Smooth muscle cell (in vitro differentiated cells): ENCODE measurements around the gene PTTG1IP. TPM values are rescaled to one million over a fixed set of nuclear protein-coding genes. Genes with fewer than 3 reads are reported as not detected.

Source experiments
- DNase-seq: peaks from one replicate; lab custom pipeline; 2025; ENCODE audit not compliant: unreplicated experiment; lab: John Stamatoyannopoulos, UW
- H2AFZ ChIP-seq: fragments of 200-600 bp; sonication (generic); 2 replicates; pipeline ENCODE4 v1.6.0; 2016; ENCODE audit warnings: antibody characterized with exemption, low read depth, mild to moderate bottlenecking
- H3F3A ChIP-seq: fragments of 200-600 bp; sonication (generic); 2 replicates; pipeline ENCODE4 v1.6.0; 2017; ENCODE audit warnings: antibody characterized with exemption, low read depth
- H3K27ac ChIP-seq: fragments of 200-600 bp; sonication (generic); 2 replicates; pipeline ENCODE4 v1.5.1; 2016; ENCODE audit warnings: low read depth, mild to moderate bottlenecking
- H3K27me3 ChIP-seq: fragments of 200-600 bp; sonication (generic); 2 replicates; pipeline ENCODE4 v1.6.1; 2016; ENCODE audit warnings: low read depth, mild to moderate bottlenecking
- H3K36me3 ChIP-seq: fragments of 200-600 bp; sonication (generic); 2 replicates; pipeline ENCODE4 v1.5.1; 2016; ENCODE audit warnings: low read depth
- H3K4me1 ChIP-seq: fragments of 200-600 bp; sonication (generic); 2 replicates; pipeline ENCODE4 v1.5.1; 2016; ENCODE audit warnings: low read depth
- H3K4me2 ChIP-seq: fragments of 200-600 bp; sonication (generic); 2 replicates; pipeline ENCODE4 v1.6.0; 2016; ENCODE audit warnings: mild to moderate bottlenecking
- H3K4me3 ChIP-seq: fragments of 200-600 bp; sonication (generic); 2 replicates; pipeline ENCODE4 v1.5.1; 2016; ENCODE audit warnings: mild to moderate bottlenecking
- H3K79me2 ChIP-seq: fragments of 200-600 bp; sonication (generic); 2 replicates; pipeline ENCODE4 v1.6.0; 2016; ENCODE audit warnings: low read depth, mild to moderate bottlenecking
- H3K9ac ChIP-seq: fragments of 200-600 bp; sonication (generic); 2 replicates; pipeline ENCODE4 v1.6.0; 2016; ENCODE audit warnings: low read depth
- H3K9me3 ChIP-seq: fragments of 200-600 bp; sonication (generic); replicated peaks from 2 replicates; pipeline ENCODE4 v1.5.1; 2016; ENCODE audit warnings: low read depth
- H4K20me1 ChIP-seq: fragments of 200-600 bp; sonication (generic); 2 replicates; pipeline ENCODE4 v1.6.0; 2016; ENCODE audit warnings: low read depth
- WGBS: methylation state at CpG from one replicate; pipeline ENCODE4 v1.1.7; 2016; ENCODE audit warnings: low lambda C conversion rate; 5-methylcytosine and 5-hydroxymethylcytosine counted together
- polyA plus RNA-seq: library from polyadenylated mRNA; unstranded; fragments of >200 nt; fragmentation: Nextera tagmentation; extraction: Ambion mirVana; gene quantifications from 2 replicates; pipeline ENCODE4 v1.2.1, GENCODE V29; 2016
- total RNA-seq: library from RNA; depleted of rRNA; stranded (reverse); fragments of >200 nt; gene quantifications from 2 replicates; pipeline ENCODE4 v1.2.3, GENCODE V29; 2014
- TF ChIP-seq, protein P1 (sequence below): fragments of 200-600 bp; sonication (generic); IDR thresholded peaks from 2 replicates; pipeline ENCODE4 v1.5.1; 2017; ENCODE audit warnings: borderline replicate concordance, mild to moderate bottlenecking, antibody characterized with exemption; ENCODE audit not compliant: insufficient read depth, poor library complexity, severe bottlenecking

The PTTG1IP gene
- total and polyA plus RNA-seq, 2 experiments from 2014 or later: 331 to 340 TPM

DNA sequence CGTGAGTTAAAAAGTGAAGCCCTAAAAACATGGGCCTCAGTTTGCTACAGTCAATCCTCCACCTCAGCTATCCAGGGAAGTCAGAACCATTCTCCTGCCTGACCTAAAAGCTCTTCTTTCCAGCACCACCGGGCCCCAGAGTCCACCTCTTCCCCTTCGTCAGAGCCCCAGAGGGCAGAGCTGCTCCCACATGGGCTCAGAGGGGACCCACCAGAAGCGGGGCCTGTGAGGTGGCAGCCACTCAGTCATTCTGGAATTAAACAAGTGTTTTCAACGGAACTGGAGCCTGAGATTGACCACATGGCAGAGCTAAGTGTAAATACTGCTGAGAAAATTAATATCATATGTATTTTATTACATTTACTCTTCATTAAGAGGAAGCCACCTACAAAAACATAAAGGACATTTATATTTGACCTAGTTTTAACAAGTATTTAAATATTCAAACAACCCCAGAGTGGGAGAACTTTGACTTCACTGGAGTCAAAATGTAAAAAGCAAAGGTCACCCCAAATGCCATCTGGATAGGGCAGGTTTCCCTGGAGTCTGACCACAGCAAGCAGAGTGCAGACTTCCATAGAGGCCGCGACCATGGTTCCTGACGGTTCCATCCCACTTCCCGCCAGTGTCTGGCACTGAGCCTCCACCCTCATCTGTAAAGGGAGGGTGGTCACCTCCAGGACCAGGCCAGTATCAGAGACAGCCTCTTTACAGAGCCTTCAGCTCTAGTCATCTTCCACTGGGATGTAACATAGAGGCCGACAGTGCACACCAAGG, 57.5 kb downstream of the PTTG1IP start:
- no peak overlapping the region for H3K9ac ChIP-seq
- no peak for DNase-seq
- no peak overlapping the region for H3K4me2 ChIP-seq
- H3K27ac ChIP-seq: no peak overlapping the region
- H3K36me3 ChIP-seq: no peaks in the 10 kb centered on the region
- H2AFZ ChIP-seq: no peak overlapping the region
- TF ChIP-seq, protein P1, sequence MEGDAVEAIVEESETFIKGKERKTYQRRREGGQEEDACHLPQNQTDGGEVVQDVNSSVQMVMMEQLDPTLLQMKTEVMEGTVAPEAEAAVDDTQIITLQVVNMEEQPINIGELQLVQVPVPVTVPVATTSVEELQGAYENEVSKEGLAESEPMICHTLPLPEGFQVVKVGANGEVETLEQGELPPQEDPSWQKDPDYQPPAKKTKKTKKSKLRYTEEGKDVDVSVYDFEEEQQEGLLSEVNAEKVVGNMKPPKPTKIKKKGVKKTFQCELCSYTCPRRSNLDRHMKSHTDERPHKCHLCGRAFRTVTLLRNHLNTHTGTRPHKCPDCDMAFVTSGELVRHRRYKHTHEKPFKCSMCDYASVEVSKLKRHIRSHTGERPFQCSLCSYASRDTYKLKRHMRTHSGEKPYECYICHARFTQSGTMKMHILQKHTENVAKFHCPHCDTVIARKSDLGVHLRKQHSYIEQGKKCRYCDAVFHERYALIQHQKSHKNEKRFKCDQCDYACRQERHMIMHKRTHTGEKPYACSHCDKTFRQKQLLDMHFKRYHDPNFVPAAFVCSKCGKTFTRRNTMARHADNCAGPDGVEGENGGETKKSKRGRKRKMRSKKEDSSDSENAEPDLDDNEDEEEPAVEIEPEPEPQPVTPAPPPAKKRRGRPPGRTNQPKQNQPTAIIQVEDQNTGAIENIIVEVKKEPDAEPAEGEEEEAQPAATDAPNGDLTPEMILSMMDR: no peak
- no peaks in the 10 kb centered on the region for H3K4me1 ChIP-seq
- H3K79me2 ChIP-seq: peaks cover 33% of the 10 kb centered on the region
- H3K4me3 ChIP-seq: no peak overlapping the region
- no peaks in the 10 kb centered on the region for H3K27me3 ChIP-seq
- 83% methylated on average over 10 of the region's 10 CpGs for WGBS
- no peaks in the 10 kb centered on the region for H3F3A ChIP-seq
- H3K9me3 ChIP-seq: no peaks in the 10 kb centered on the region
- peaks cover 65% of the 10 kb centered on the region for H4K20me1 ChIP-seq

DNA sequence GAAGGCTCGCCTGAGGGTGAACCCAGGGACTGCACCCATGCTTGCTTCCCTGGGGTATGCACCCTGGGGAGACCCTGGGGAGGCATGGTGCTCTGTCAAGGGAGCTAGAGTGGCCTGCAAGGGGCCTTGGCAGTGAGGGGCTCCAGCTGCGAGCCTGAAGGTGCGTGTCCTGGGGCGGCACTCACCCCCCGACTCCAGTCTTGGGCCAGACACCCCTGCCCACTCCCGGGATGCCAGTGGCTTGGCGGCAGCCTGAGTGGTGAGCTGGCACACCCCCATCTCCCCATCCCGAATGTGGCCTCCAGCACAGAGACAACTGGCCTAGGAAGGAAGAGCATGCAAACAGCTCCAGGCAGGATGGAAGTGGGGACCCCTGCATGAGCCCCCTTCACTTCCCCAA, 58.3 kb downstream of the PTTG1IP start:
- Histone ChIP-seq H3F3A (no peaks in the 10 kb centered on the region), H3K4me1 (no peaks in the 10 kb centered on the region), H3K27me3 (no peaks in the 10 kb centered on the region), H4K20me1 (peaks cover 73% of the 10 kb centered on the region), H3K9me3 (no peaks in the 10 kb centered on the region), H3K9ac (no peak overlapping the region), H3K27ac (no peak overlapping the region), H2AFZ (no peak overlapping the region), H3K36me3 (no peaks in the 10 kb centered on the region), H3K4me2 (no peak overlapping the region), H3K4me3 (no peak overlapping the region), H3K79me2 (peaks cover 33% of the 10 kb centered on the region)
- no peak for DNase-seq
- WGBS: 84% methylated on average over 8 of the region's 8 CpGs
- TF ChIP-seq, protein P1: no peak

DNA sequence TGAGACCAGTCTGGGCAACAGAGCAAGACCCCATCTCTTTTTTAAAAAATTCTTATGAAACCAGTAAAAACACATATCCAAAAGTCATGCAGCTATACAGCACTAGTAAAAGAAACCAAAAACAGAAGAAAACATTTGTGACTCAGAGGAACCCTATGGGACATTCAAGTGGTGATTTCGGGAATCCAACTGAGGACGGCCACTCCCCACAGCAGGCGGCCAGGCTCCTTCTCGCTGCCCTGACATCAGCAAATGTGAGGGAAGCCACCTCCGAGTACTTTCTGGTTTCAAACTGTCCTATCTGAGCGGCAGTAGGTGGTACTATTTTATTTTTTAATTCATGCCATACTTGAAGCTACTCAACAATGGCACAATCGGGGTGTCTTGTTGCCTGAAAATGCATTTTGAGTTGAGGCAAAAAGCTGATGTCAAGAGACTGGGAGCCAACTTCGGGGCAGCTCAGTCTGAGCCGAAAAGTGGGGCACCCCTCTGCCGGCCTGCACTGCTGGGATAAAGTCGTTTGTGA, 58.9 kb downstream of the PTTG1IP start:
- Histone ChIP-seq H3K79me2 (peaks cover 33% of the 10 kb centered on the region), H3K9ac (no peak overlapping the region), H3K9me3 (no peaks in the 10 kb centered on the region), H3K36me3 (no peaks in the 10 kb centered on the region), H3K4me2 (no peak overlapping the region), H3K4me3 (no peak overlapping the region), H3K27ac (no peak overlapping the region), H3K4me1 (no peaks in the 10 kb centered on the region), H2AFZ (no peak overlapping the region), H3K27me3 (no peaks in the 10 kb centered on the region), H3F3A (no peaks in the 10 kb centered on the region), H4K20me1 (peaks cover 80% of the 10 kb centered on the region)
- 91% methylated on average over 11 of the region's 11 CpGs for WGBS
- DNase-seq: no peak
- TF ChIP-seq, protein P1: no peak

DNA sequence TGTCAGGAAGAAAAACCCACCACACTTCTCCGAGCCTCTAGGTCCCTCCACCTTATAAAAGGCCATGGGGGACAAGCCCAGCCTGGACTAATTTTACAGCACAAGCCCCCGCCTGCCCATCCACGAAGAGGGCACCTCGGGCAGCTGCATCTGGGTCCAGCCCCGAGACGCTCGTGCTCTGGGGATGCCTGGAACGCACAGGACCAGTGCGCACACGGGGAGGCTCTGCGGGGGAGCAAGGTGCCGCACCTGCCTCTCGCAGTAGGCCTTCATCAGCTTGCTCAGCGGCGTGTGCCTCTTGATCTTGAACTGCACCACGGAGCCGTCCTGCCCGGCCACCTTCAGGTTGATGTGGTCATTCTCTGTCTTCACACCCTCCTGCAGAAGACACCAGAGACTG, 59.8 kb downstream of the PTTG1IP start:
- Histone ChIP-seq H3K9ac (no peak overlapping the region), H3K79me2 (peaks cover 33% of the 10 kb centered on the region), H3K4me2 (no peak overlapping the region), H3K27me3 (no peaks in the 10 kb centered on the region), H3K36me3 (no peaks in the 10 kb centered on the region), H3F3A (no peaks in the 10 kb centered on the region), H3K4me3 (no peak overlapping the region), H3K9me3 (no peaks in the 10 kb centered on the region), H3K27ac (no peak overlapping the region), H3K4me1 (no peaks in the 10 kb centered on the region), H2AFZ (no peak overlapping the region), H4K20me1 (peaks cover 88% of the 10 kb centered on the region)
- no peak for DNase-seq
- 95% methylated on average over 18 of the region's 18 CpGs for WGBS
- TF ChIP-seq, protein P1: no peak
